BJ (cell line): ENCODE measurements around the gene TAF6L. TPM values are rescaled to one million over a fixed set of nuclear protein-coding genes. Genes with fewer than 3 reads are reported as not detected.
A peak's percentile ranks its signal among the peaks of the same experiment; 100 is the strongest.

Experiments
- CTCF ChIA-PET: fragments of 350-600 bp; formaldehyde crosslinking; extraction: SDS; loops from one replicate; lab custom pipeline; 2021; ENCODE audit warnings: antibody characterized with exemption, inconsistent platforms; lab: Yijun Ruan, JAX
- POLR2A ChIA-PET: fragments of 300-600 bp; sonication (Branson Sonifier 250); formaldehyde crosslinking; extraction: SDS; loops from one replicate; lab custom pipeline; 2021; ENCODE audit warnings: antibody characterized with exemption; lab: Charles Lee
- DNase-seq: peaks from one replicate; pipeline ENCODE4 v3.0.0-alpha.2; 2011; ENCODE audit warnings: low read depth
- H3K27me3 ChIP-seq: 2 replicates; pipeline ENCODE4 v1.6.0; 2011; ENCODE audit warnings: low read length; ENCODE audit not compliant: control insufficient read depth, insufficient read depth
- H3K36me3 ChIP-seq: 2 replicates; pipeline ENCODE4 v1.5.1; 2011; ENCODE audit warnings: low read length; ENCODE audit not compliant: control insufficient read depth, insufficient read depth
- H3K4me3 ChIP-seq: 2 replicates; pipeline ENCODE4 v1.5.1; 2011; ENCODE audit warnings: low read depth, mild to moderate bottlenecking, control low read depth, low read length
- CTCF ChIP-seq: IDR thresholded peaks from 2 replicates; pipeline ENCODE4 v1.5.1; 2011; ENCODE audit warnings: low read depth, mild to moderate bottlenecking, control low read depth, inconsistent platforms, low read length, moderate library complexity; ENCODE audit not compliant: insufficient read depth
- polyA plus RNA-seq: library from polyadenylated mRNA; depleted of rRNA; stranded (reverse); fragments of >200 nt; gene quantifications from 2 replicates; pipeline ENCODE4 v1.2.3, GENCODE V29; 2011

Gene TAF6L
- polyA plus RNA-seq, 1 experiment = 17.0 TPM

- Histone ChIP-seq H3K27me3 (no peaks in the 10 kb centered on the region), H3K36me3 (peaks cover 12% of the 10 kb centered on the region), H3K4me3 (no peak overlapping the region)
- ChIA-PET CTCF (interaction anchor here (0.8 to 6.8 kb wide), 3 partner anchors 16 to 74 kb away, joined by 3 to 122 read pairs (median 76); partner anchors contain the start of genes NXF1 and TAF6L), POLR2A (no interaction called here)
- no peak for TF ChIP-seq CTCF
- DNase-seq = no peak
Measured at GRCh38 chr11:62788991-62789390, 17.8 kb downstream of the TAF6L start.

GRCh38 chr11:62789576-62789975, 18.4 kb downstream of the TAF6L start:
- POLR2A ChIA-PET = no interaction called here
- CTCF ChIA-PET = interaction anchor here (0.8 to 6.8 kb wide), 2 partner anchors 16 to 17 kb away, joined by 3 to 122 read pairs; partner anchors contain the start of genes NXF1 and TAF6L
- Histone ChIP-seq H3K27me3 (no peaks in the 10 kb centered on the region), H3K36me3 (peaks cover 14% of the 10 kb centered on the region), H3K4me3 (no peak overlapping the region)
- TF ChIP-seq CTCF = no peak
- DNase-seq = no peak

- peak within 1 kb of the TSS; percentile 88 for H3K4me3 ChIP-seq
Measured at GRCh38 chr11:62791501-62792201, 20.5 kb downstream of the TAF6L start, which contains the start of gene TMEM223. TMEM223 (minus strand) TSS chr11:62792006; CDS start chr11:62791994, 12 bp downstream.

GRCh38 chr11:62792202-62792575, 21.0 kb downstream of the TAF6L start:
- H3K27me3 ChIP-seq = no peaks in the 10 kb centered on the region
- DNase-seq = no peak
- H3K4me3 ChIP-seq = no peak overlapping the region
- peaks cover 23% of the 10 kb centered on the region for H3K36me3 ChIP-seq
- ChIA-PET POLR2A (no interaction called here), CTCF (no interaction called here)
- no peak for TF ChIP-seq CTCF

More at GRCh38 chr11:62791501-62792201, 20.5 kb downstream of the TAF6L start, which contains the start of gene TMEM223:
- CTCF ChIA-PET = no interaction called here
- TF ChIP-seq CTCF = peak; percentile 8; the same call in 1 of the 2 replicates
- Histone ChIP-seq H3K27me3 (no peaks in the 10 kb centered on the region), H3K36me3 (peaks cover 21% of the 10 kb centered on the region)
- peak; percentile 26 for DNase-seq
- POLR2A ChIA-PET = interaction anchor here (0.7 kb wide), 1 partner anchor 48 kb away, joined by 13 read pairs; no protein-coding TSS in a partner anchor

- no peak for TF ChIP-seq CTCF
- peaks cover 34% of the 10 kb centered on the region for H3K36me3 ChIP-seq
- H3K27me3 ChIP-seq = no peaks in the 10 kb centered on the region
- CTCF ChIA-PET = no interaction called here
- DNase-seq = no peak
- H3K4me3 ChIP-seq = no peak overlapping the region
- POLR2A ChIA-PET = interaction anchor here (0.6 kb wide), 1 partner anchor 38 kb away, joined by 3 read pairs; the partner anchor contains the start of gene STX5
Measured at GRCh38 chr11:62794201-62794775, 23.1 kb downstream of the TAF6L start.
